VCaP (cell line): ENCODE results near the gene CASK.

Experiments used
- H3K27ac ChIP-seq: fragments of 450-650 bp; 2 replicates; pipeline ENCODE4 v1.5.1; 2017
- CTCF ChIP-seq: fragments of 450-650 bp; conservative IDR thresholded peaks from 2 replicates; pipeline ENCODE4 v1.5.1; 2017; ENCODE audit warnings: mild to moderate bottlenecking, moderate library complexity

The CASK gene

GRCh38 chrX:41529221-41529620, 394.1 kb downstream of the CASK start:
- no peak for TF ChIP-seq CTCF
- H3K27ac ChIP-seq = no peak overlapping the region

- no peak for TF ChIP-seq CTCF
- H3K27ac ChIP-seq = no peak overlapping the region
Measured at GRCh38 chrX:41528784-41529183, 394.6 kb downstream of the CASK start.

- no peak overlapping the region for H3K27ac ChIP-seq
- no peak for TF ChIP-seq CTCF
Measured at GRCh38 chrX:41526925-41527324, 396.4 kb downstream of the CASK start.

GRCh38 chrX:41526271-41526670, 397.1 kb downstream of the CASK start:
- no peak overlapping the region for H3K27ac ChIP-seq
- no peak for TF ChIP-seq CTCF

GRCh38 chrX:41522671-41523070, 400.7 kb downstream of the CASK start:
- H3K27ac ChIP-seq = no peak overlapping the region
- no peak for TF ChIP-seq CTCF

GRCh38 chrX:41522081-41522480, 401.3 kb downstream of the CASK start:
- H3K27ac ChIP-seq = no peak overlapping the region
- TF ChIP-seq CTCF = no peak

GRCh38 chrX:41519468-41519867, 403.9 kb downstream of the CASK start:
- no peak for TF ChIP-seq CTCF
- H3K27ac ChIP-seq = no peak overlapping the region

- no peak overlapping the region for H3K27ac ChIP-seq
- TF ChIP-seq CTCF = no peak
Measured at GRCh38 chrX:41518841-41519220, 404.5 kb downstream of the CASK start.
